Stomach (tissue), 9 donors: ENCODE measurements around the gene CHSY3. TPM values are rescaled to one million over a fixed set of nuclear protein-coding genes. Genes with fewer than 3 reads are reported as not detected.
A peak's percentile ranks its signal among the peaks of the same experiment; 100 is the strongest.
"Not testable (repeated sequence)": the region's sequence is repeated elsewhere in the genome, so short reads cannot be mapped to it uniquely, and the experiment has no call there.

Source experiments
- DNase-seq, 2 donors: peaks; one replicate each; pipeline versions ENCODE4 v3.0.0 to v3.0.0-alpha.2; 2013 to 2019
- H3K27ac ChIP-seq, 5 donors: fragments of 200-600 bp in 4 of 5; sonication (generic) in 4 of 5; one replicate each; pipeline ENCODE4 v1.5.1; 2013 to 2019; ENCODE audit warnings: mild to moderate bottlenecking in 1 of 5, moderate library complexity in 1 of 5
- H3K27me3 ChIP-seq, 3 donors: fragments of 200-600 bp; sonication (generic); one replicate each; pipeline ENCODE4 v1.5.1; 2017 to 2019; ENCODE audit warnings: mixed run types in 1 of 3
- H3K36me3 ChIP-seq, 4 donors: fragments of 200-600 bp; sonication (generic); 1 replicate in 3 of 4; 2 replicates in 1 of 4; pipeline ENCODE4 v1.5.1; 2016 to 2019
- H3K4me1 ChIP-seq, 4 donors: fragments of 200-600 bp; sonication (generic); one replicate each; pipeline ENCODE4 v1.5.1; 2016 to 2019
- H3K4me3 ChIP-seq, 4 donors: fragments of 200-600 bp; sonication (generic) in 3 of 4; one replicate each; pipeline ENCODE4 v1.5.1; 2016 to 2019; ENCODE audit warnings: mild to moderate bottlenecking in 1 of 4
- H3K9me3 ChIP-seq, 4 donors: fragments of 200-600 bp; sonication (generic); one replicate each; pipeline ENCODE4 v1.5.1; 2016 to 2019
- EP300 ChIP-seq: sonication (generic); formaldehyde crosslinking; IDR thresholded peaks from one replicate; pipeline ENCODE4 v1.6.1; 2017; ENCODE audit warnings: antibody characterized with exemption
- POLR2A ChIP-seq, 4 donors: fragments of 450-650 bp; IDR thresholded peaks; one replicate each; pipeline ENCODE4 v1.6.1; 2016; ENCODE audit warnings: antibody characterized with exemption in 4 of 4, control low read depth in 2 of 4, mild to moderate bottlenecking in 1 of 4, moderate library complexity in 1 of 4
- POLR2AphosphoS5 ChIP-seq, 3 donors: sonication (generic); formaldehyde crosslinking; IDR thresholded peaks; one replicate each; pipeline ENCODE4 v1.6.1; 2016; ENCODE audit warnings: antibody characterized with exemption in 3 of 3
- WGBS, 5 donors: extraction: QIAGEN DNeasy Blood & Tissue Kit in 3 of 5; methylation state at CpG; one replicate each; pipeline versions ENCODE4 v1.1.5 to v1.1.7; 2013 to 2018; 5-methylcytosine and 5-hydroxymethylcytosine counted together
- intact Hi-C: fragments of 100-400 bp; cut with DNase I; formaldehyde crosslinking; loops from one replicate; pipeline ENCODE4 v1.15.1; 2023; ENCODE audit warnings: low total_unique reads
- polyA plus RNA-seq, 3 donors: library from polyadenylated mRNA; stranded (reverse); fragments of 200-250 nt; gene quantifications; one replicate each; pipeline ENCODE4 v1.2.3, GENCODE V29; 2013
- small RNA-seq, 4 donors: library from RNA; depleted of rRNA; stranded (forward); fragments of <200 nt; gene quantifications; one replicate each; pipeline ENCODE3, GENCODE V24; 2016
- total RNA-seq, 5 donors: library from RNA; depleted of rRNA; stranded (reverse); fragments of >200 nt; gene quantifications; one replicate each; pipeline versions ENCODE4 v1.1.0 to v1.2.3, GENCODE V29; 2014 to 2016
- TF ChIP-seq, protein P1 (sequence below), 7 experiments: fragments of 450-650 bp in 4 of 7; fragments of 200-600 bp in 3 of 7; sonication (generic) in 3 of 7; IDR thresholded peaks; one replicate each; pipeline ENCODE4 v1.5.1; 2016 to 2019; ENCODE audit warnings: antibody characterized with exemption in 7 of 7, control low read depth in 2 of 7, mild to moderate bottlenecking in 1 of 7
- donor health status: healthy with polysubstance abuse.
- donor health status: Bipolar disorder and iron deficiency.
- donor health status: healthy.

Gene CHSY3
- total and polyA plus RNA-seq, 8 donors = under 0.01 to 6.1 (median 0.31) TPM; not detected in 1

DNA sequence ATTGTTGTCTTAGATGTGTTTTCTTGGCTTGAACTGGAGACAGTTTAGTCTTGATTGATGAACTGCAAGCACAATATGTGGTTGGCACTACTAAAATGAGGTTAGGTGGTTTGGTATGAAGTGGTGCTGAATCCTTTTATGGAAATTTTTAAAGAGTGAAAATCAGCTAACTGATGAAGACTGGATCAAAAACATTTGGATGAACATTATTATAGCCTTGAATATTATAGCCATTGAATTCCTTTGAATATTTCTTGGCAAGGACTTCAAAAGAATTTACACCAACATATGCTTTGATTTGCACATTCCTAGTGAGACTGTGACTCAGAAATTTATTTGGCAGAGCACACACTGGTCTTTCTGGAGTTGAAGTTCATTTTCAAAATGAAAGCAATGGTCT, 318.3 kb downstream of the CHSY3 start:
- intact Hi-C loops = no loop called here
- Histone ChIP-seq H3K4me1 (no peaks in the 10 kb centered on the region), H3K4me3 (no peak overlapping the region), H3K36me3 (no peaks in the 10 kb centered on the region), H3K27me3 (no peaks in the 10 kb centered on the region), H3K27ac (no peak overlapping the region), H3K9me3 (peaks cover 0 to 7% (median 0%) of the 10 kb centered on the region in 4 donors)
- DNase-seq = peak in 1 of 2 donors; percentile 14
- no peak for TF ChIP-seq EP300
- TF ChIP-seq POLR2A (IDR thresholded peaks at IDR 0.05) = no peak
- TF ChIP-seq POLR2AphosphoS5 (IDR thresholded peaks at IDR 0.05) = no peak
- TF ChIP-seq, protein P1, sequence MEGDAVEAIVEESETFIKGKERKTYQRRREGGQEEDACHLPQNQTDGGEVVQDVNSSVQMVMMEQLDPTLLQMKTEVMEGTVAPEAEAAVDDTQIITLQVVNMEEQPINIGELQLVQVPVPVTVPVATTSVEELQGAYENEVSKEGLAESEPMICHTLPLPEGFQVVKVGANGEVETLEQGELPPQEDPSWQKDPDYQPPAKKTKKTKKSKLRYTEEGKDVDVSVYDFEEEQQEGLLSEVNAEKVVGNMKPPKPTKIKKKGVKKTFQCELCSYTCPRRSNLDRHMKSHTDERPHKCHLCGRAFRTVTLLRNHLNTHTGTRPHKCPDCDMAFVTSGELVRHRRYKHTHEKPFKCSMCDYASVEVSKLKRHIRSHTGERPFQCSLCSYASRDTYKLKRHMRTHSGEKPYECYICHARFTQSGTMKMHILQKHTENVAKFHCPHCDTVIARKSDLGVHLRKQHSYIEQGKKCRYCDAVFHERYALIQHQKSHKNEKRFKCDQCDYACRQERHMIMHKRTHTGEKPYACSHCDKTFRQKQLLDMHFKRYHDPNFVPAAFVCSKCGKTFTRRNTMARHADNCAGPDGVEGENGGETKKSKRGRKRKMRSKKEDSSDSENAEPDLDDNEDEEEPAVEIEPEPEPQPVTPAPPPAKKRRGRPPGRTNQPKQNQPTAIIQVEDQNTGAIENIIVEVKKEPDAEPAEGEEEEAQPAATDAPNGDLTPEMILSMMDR (IDR thresholded peaks at IDR 0.05) = no peak

DNA sequence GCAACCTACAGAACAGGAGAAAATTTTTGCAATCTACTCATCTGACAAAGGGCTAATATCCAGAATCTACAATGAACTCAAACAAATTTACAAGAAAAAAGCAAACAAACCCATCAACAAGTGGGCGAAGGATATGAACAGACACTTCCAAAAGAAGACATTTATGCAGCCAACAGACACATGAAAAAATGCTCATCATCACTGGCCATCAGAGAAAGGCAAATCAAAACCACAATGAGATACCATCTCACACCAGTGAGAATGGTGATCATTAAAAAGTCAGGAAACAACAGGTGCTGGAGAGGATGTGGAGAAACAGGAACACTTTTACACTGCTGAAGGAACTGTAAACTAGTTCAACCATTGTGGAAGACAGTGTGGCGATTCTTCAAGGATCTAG, 322.3 kb downstream of the CHSY3 start:
- H3K4me1 ChIP-seq, H3K27ac ChIP-seq, H3K27me3 ChIP-seq, H3K4me3 ChIP-seq, H3K9me3 ChIP-seq, intact Hi-C loops, H3K36me3 ChIP-seq, DNase-seq: not testable (repeated sequence)
- 34 to 89% (median 87%) methylated on average over 2 of the region's 2 CpGs for WGBS, 5 donors

DNA sequence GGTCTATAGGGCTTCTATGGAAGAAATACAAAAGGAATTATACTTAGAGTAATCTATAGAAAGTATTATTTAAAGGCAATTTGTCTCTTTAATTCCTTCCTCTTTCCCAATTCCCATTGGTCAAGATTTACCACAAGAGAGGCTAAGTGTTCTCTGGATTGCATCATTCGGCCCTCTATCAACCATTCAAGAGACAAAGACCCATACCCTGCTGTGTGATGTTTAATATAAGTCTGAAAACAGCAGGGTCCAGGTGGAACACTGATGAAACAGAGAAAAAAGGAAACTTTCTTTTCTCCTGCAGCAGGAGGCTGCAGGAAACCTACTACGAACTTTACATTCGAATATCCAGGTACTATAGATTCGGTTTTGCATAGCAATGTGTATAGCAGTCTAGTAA, 323.4 kb downstream of the CHSY3 start:
- peaks cover 0 to 7% (median 0%) of the 10 kb centered on the region in 4 donors for H3K9me3 ChIP-seq
- DNase-seq = no peak
- intact Hi-C loops = no loop called here
- no peak overlapping the region for H3K27ac ChIP-seq
- H3K4me1 ChIP-seq = no peaks in the 10 kb centered on the region
- H3K4me3 ChIP-seq = no peak overlapping the region
- no peaks in the 10 kb centered on the region for H3K27me3 ChIP-seq
- TF ChIP-seq POLR2A (IDR thresholded peaks at IDR 0.05) = no peak
- TF ChIP-seq EP300 = no peak
- TF ChIP-seq POLR2AphosphoS5 (IDR thresholded peaks at IDR 0.05) = no peak
- TF ChIP-seq, protein P1 (IDR thresholded peaks at IDR 0.05) = no peak
- 78 to 87% (median 83%) methylated on average over 4 of the region's 4 CpGs for WGBS, 5 donors
- no peaks in the 10 kb centered on the region for H3K36me3 ChIP-seq

DNA sequence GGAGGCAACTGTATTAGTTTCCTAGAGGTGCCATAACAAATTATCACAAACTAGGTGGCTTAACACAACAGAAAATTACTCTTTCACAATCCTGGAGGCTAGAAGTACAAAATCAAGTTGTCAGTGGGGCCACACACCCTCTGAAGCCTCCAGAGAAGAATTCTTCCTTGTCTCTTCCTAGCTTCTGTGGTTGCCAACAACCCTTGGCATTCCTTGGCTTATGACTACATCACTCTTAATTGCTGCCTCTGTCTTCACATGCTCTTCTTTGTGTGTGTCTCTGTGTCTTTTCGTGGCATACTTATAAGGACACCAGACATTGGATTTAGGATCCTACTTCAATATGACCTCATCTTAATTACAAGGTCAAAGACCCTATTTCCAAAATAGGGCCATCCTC, 327.5 kb downstream of the CHSY3 start:
- intact Hi-C loops = no loop called here
- H3K27me3 ChIP-seq = no peaks in the 10 kb centered on the region

DNA sequence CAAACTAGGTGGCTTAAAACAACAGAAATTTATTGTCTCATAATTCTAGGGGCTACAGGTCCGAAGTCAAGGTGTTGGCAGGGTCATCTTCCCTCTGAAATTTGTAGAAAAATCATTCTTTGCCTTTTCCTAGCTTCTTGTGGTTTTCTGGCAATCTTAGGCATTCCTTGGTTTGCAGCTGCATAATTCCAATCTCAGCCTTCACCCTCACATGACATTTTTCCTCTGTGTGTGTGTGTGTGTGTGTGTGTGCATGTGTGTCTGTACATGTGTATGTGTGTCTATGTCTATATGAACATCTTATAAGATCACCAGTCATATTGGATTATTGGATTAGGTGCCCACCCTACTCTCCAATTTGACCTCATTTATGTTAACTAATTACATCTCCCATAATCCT, 330.6 kb downstream of the CHSY3 start:
- TF ChIP-seq, protein P1 (IDR thresholded peaks at IDR 0.05) = no peak
- Histone ChIP-seq H3K27me3 (no peaks in the 10 kb centered on the region), H3K27ac (no peak overlapping the region), H3K9me3 (no peaks in the 10 kb centered on the region), H3K4me1 (no peaks in the 10 kb centered on the region), H3K4me3 (no peak overlapping the region), H3K36me3 (no peaks in the 10 kb centered on the region)
- intact Hi-C loops = no loop called here
- DNase-seq = no peak
- 28 to 61% (median 40%) methylated on average over 1 of the region's 1 CpG for WGBS, 5 donors

More for the DNA sequence above, 327.5 kb downstream of the CHSY3 start:
- Histone ChIP-seq H3K36me3 (no peaks in the 10 kb centered on the region), H3K27ac (no peak overlapping the region), H3K9me3 (peaks cover 0 to 2% (median 0%) of the 10 kb centered on the region in 4 donors), H3K4me3 (no peak overlapping the region), H3K4me1 (no peaks in the 10 kb centered on the region)
- no peak for DNase-seq
- no peak for TF ChIP-seq POLR2AphosphoS5 (IDR thresholded peaks at IDR 0.05)
- no peak for TF ChIP-seq EP300
- TF ChIP-seq, protein P1 (IDR thresholded peaks at IDR 0.05) = no peak
- no peak for TF ChIP-seq POLR2A (IDR thresholded peaks at IDR 0.05)
- WGBS, 5 donors = 48 to 67% (median 57%) methylated on average over 1 of the region's 1 CpG

Small RNA genes lying within 50 kb of the gene (small RNA-seq; reads per million reads assigned to genes)
- 0 to 0.39 (median 0.14) reads per million in 4 donors for gene RNA5SP191
- gene RNU6ATAC10P = 0 reads per million in 4 donors

Other genes starting within 250 kb of the CHSY3 start
- not detected for gene MINAR2, start 156.4 kb upstream of the CHSY3 start, total RNA-seq
- gene MINAR2, start 156.4 kb upstream of the CHSY3 start, polyA plus RNA-seq = not detected